SU-DHL-6 (cell line): Measurements from ENCODE around the gene CDHR2.

Experiments
- H2AFZ ChIP-seq: fragments of 200-600 bp; sonication (generic); 2 replicates; pipeline ENCODE4 v1.6.1; 2014; ENCODE audit warnings: low read depth, mild to moderate bottlenecking, moderate library complexity, mixed read lengths, antibody characterized with exemption, low read length; ENCODE audit not compliant: severe bottlenecking
- H3F3A ChIP-seq: fragments of 200-600 bp; shearing (Covaris generic); 2 replicates; pipeline ENCODE4 v1.6.0; 2016; ENCODE audit warnings: antibody characterized with exemption, mild to moderate bottlenecking; ENCODE audit not compliant: insufficient read depth
- H3K27ac ChIP-seq: fragments of 200-600 bp; sonication (generic); 2 replicates; pipeline ENCODE4 v1.5.1; 2016; ENCODE audit warnings: low read depth, mild to moderate bottlenecking, low read length, moderate library complexity, mixed read lengths
- H3K27me3 ChIP-seq: fragments of 200-600 bp; sonication (generic), shearing (Covaris generic); 2 replicates; pipeline ENCODE4 v1.6.0; 2014; ENCODE audit warnings: mild to moderate bottlenecking, low read length
- H3K36me3 ChIP-seq: fragments of 200-600 bp; sonication (generic); 2 replicates; pipeline ENCODE4 v1.6.1; 2014; ENCODE audit warnings: mild to moderate bottlenecking, low read length, mixed read lengths
- H3K4me2 ChIP-seq: fragments of 300-600, 200-600 bp; shearing (Covaris generic), sonication (generic); 2 replicates; pipeline ENCODE4 v1.6.0; 2014; ENCODE audit warnings: low read length, low read depth, mild to moderate bottlenecking; ENCODE audit not compliant: poor library complexity, severe bottlenecking
- H3K4me3 ChIP-seq: fragments of 200-600 bp; sonication (generic); 2 replicates; pipeline ENCODE4 v1.5.1; 2014; ENCODE audit warnings: antibody characterized with exemption, low read length, mild to moderate bottlenecking, mixed read lengths; ENCODE audit not compliant: insufficient read depth, poor library complexity, severe bottlenecking
- H3K79me2 ChIP-seq: fragments of 200-600 bp; sonication (generic); 2 replicates; pipeline ENCODE4 v1.6.1; 2014; ENCODE audit warnings: mild to moderate bottlenecking, low read length, moderate library complexity; ENCODE audit not compliant: insufficient read depth
- H3K9ac ChIP-seq: fragments of 200-600 bp; sonication (generic); 2 replicates; pipeline ENCODE4 v1.7.0; 2014; ENCODE audit warnings: mild to moderate bottlenecking, low read length
- H3K9me2 ChIP-seq: fragments of 200-600 bp; sonication (generic); replicated peaks from 2 replicates; pipeline ENCODE4 v1.6.1; 2014; ENCODE audit warnings: low read length; ENCODE audit not compliant: insufficient read depth
- H3K9me3 ChIP-seq: fragments of 200-600 bp; sonication (generic); 2 replicates; pipeline ENCODE4 v1.6.1; 2014; ENCODE audit warnings: low read length, mixed read lengths; ENCODE audit not compliant: insufficient read depth
- H4K20me1 ChIP-seq: fragments of 200-600 bp; sonication (generic); 2 replicates; pipeline ENCODE4 v1.6.1; 2014; ENCODE audit warnings: low read depth, mild to moderate bottlenecking, antibody characterized with exemption, low read length, moderate library complexity, mixed read lengths
- CTCF ChIP-seq: fragments of 200-600 bp; sonication (generic); IDR thresholded peaks from one replicate; pipeline ENCODE4 v1.5.1; 2017; ENCODE audit warnings: antibody characterized with exemption, mild to moderate bottlenecking, low read length, moderate library complexity; ENCODE audit not compliant: insufficient read depth, poor library complexity, severe bottlenecking
- EZH2phosphoT487 ChIP-seq: fragments of 200-600 bp; sonication (generic), shearing (Covaris generic); conservative IDR thresholded peaks from 2 replicates; pipeline ENCODE4 v1.6.1; 2018; ENCODE audit warnings: mild to moderate bottlenecking, antibody characterized with exemption, low read length, moderate library complexity, mixed read lengths

The CDHR2 gene

GRCh38 chr5:176632745-176633144, 83.6 kb downstream of the CDHR2 start:
- no peaks in the 10 kb centered on the region for H3K79me2 ChIP-seq
- no peak overlapping the region for H3K4me3 ChIP-seq
- no peaks in the 10 kb centered on the region for H4K20me1 ChIP-seq
- H3K36me3 ChIP-seq = no peaks in the 10 kb centered on the region
- H2AFZ ChIP-seq = no peak overlapping the region
- no peak overlapping the region for H3K4me2 ChIP-seq
- no peaks in the 10 kb centered on the region for H3K9me2 ChIP-seq
- no peaks in the 10 kb centered on the region for H3F3A ChIP-seq
- H3K27ac ChIP-seq = no peak overlapping the region
- TF ChIP-seq EZH2phosphoT487 (no peak), CTCF (no peak)
- H3K27me3 ChIP-seq = no peaks in the 10 kb centered on the region
- H3K9ac ChIP-seq = no peak overlapping the region
- H3K9me3 ChIP-seq = no peaks in the 10 kb centered on the region

GRCh38 chr5:176633598-176633997, 84.5 kb downstream of the CDHR2 start:
- H3K4me3 ChIP-seq = no peak overlapping the region
- TF ChIP-seq EZH2phosphoT487 = no peak
- no peak for TF ChIP-seq CTCF
- H3K27ac ChIP-seq = no peak overlapping the region
- no peaks in the 10 kb centered on the region for H3K9me3 ChIP-seq
- H3K9me2 ChIP-seq = no peaks in the 10 kb centered on the region
- no peaks in the 10 kb centered on the region for H3K27me3 ChIP-seq
- no peaks in the 10 kb centered on the region for H3F3A ChIP-seq
- H3K79me2 ChIP-seq = no peaks in the 10 kb centered on the region
- no peak overlapping the region for H2AFZ ChIP-seq
- H3K9ac ChIP-seq = no peak overlapping the region
- no peaks in the 10 kb centered on the region for H3K36me3 ChIP-seq
- no peak overlapping the region for H3K4me2 ChIP-seq
- no peaks in the 10 kb centered on the region for H4K20me1 ChIP-seq

GRCh38 chr5:176636426-176636825, 87.3 kb downstream of the CDHR2 start:
- H3K9me3 ChIP-seq = no peaks in the 10 kb centered on the region
- H3K36me3 ChIP-seq = no peaks in the 10 kb centered on the region
- H3K9me2 ChIP-seq = no peaks in the 10 kb centered on the region
- H3F3A ChIP-seq = no peaks in the 10 kb centered on the region
- H3K27ac ChIP-seq = no peak overlapping the region
- H3K79me2 ChIP-seq = no peaks in the 10 kb centered on the region
- H4K20me1 ChIP-seq = no peaks in the 10 kb centered on the region
- no peaks in the 10 kb centered on the region for H3K27me3 ChIP-seq
- no peak overlapping the region for H2AFZ ChIP-seq
- H3K4me3 ChIP-seq = no peak overlapping the region
- no peak overlapping the region for H3K9ac ChIP-seq
- no peak overlapping the region for H3K4me2 ChIP-seq
- TF ChIP-seq CTCF (no peak), EZH2phosphoT487 (no peak)

- no peaks in the 10 kb centered on the region for H3K36me3 ChIP-seq
- H4K20me1 ChIP-seq = no peaks in the 10 kb centered on the region
- no peak for TF ChIP-seq CTCF
- no peak for TF ChIP-seq EZH2phosphoT487
- no peak overlapping the region for H3K4me2 ChIP-seq
- no peak overlapping the region for H2AFZ ChIP-seq
- H3K9me2 ChIP-seq = no peaks in the 10 kb centered on the region
- no peaks in the 10 kb centered on the region for H3K9me3 ChIP-seq
- H3K79me2 ChIP-seq = no peaks in the 10 kb centered on the region
- no peaks in the 10 kb centered on the region for H3F3A ChIP-seq
- H3K9ac ChIP-seq = no peak overlapping the region
- H3K27ac ChIP-seq = no peak overlapping the region
- H3K27me3 ChIP-seq = no peaks in the 10 kb centered on the region
- no peak overlapping the region for H3K4me3 ChIP-seq
Measured at GRCh38 chr5:176637556-176637955, 88.4 kb downstream of the CDHR2 start.
